Erythroblast (primary cell): Measurements from ENCODE around the gene DGKQ.

Experiments used
- DNase-seq, 2 experiments: peaks; one replicate each; lab custom pipeline; 2025; lab: John Stamatoyannopoulos, UW
- GATA1 ChIP-seq: IDR thresholded peaks from 2 replicates; pipeline ENCODE4 v1.6.1; 2011; ENCODE audit warnings: low read depth, mild to moderate bottlenecking, control low read depth, low read length, moderate library complexity
- POLR2A ChIP-seq: IDR thresholded peaks from 2 replicates; pipeline ENCODE4 v1.6.1; 2011; ENCODE audit warnings: mild to moderate bottlenecking, low read length

The DGKQ gene

GRCh38 chr4:962231-963208 is 10.8 kb downstream of the DGKQ start:
- no peak for DNase-seq
- TF ChIP-seq GATA1 (no peak), POLR2A (no peak)

GRCh38 chr4:961351-962230 is 11.8 kb downstream of the DGKQ start:
- TF ChIP-seq GATA1 (no peak), POLR2A (no peak)
- DNase-seq, result no peak

DNA sequence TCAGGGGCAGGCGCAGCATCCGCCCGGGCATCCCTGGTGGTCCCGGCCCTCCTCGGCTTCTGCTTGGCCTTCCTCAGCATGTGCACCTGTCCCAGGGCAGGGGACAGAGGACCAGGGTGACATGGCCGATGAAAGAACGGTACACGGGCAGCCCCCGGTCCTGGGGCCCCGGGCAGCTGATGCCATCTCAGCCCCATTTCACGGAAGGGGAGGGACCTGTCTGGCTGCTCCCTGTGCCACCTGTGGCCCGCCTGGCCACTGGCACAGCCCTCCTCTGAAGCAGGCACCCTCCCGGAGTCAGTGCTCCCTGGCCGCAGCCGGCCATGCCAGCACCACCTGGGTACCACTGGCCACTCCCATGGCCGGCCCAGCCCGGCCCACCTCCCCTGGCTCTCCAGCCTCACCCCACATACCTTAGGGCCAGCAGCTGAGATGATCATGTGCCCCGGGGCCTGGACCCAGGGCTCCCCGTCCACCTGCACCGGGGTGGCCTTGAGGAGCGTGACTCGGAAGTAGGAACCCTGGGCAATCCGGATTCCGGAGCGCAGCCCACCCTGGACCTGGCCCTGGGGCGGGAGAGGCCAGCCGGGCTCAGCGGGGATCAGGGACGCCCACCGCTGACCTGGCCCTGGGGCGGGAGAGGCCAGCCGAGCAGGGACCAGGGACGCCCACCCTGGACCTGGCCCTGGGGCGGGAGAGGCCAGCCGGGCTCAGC is 12.6 kb downstream of the DGKQ start:
- no peak for TF ChIP-seq POLR2A
- TF ChIP-seq GATA1, result no peak
- DNase-seq, result no peak

DNA sequence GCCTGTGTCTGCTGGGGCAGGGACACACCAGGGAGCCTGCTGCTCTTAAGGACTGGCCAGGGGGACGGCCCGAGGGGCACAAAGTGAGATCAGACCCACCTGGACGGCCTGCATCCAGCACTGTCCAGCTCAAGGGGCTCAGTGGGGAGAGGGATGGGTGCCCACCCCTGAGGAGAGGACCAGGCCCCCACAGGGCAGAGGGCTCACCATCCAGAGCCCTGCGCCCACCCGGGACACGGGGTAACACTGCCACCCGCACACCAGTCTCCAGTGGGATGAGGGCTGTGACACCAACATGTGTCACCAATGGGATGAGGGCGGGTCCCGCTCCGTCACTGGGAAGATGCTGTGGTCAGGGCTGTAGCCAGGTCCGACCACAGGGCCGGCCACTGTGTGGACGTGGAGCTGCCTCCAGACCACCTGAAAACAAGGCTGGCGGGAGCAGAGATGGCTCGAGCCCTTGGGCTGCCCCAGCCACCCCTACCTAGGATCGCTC is 13.2 kb downstream of the DGKQ start:
- no peak for DNase-seq
- TF ChIP-seq GATA1 (no peak), POLR2A (no peak)

- TF ChIP-seq POLR2A (no peak), GATA1 (no peak)
- DNase-seq, result no peak
Observed at GRCh38 chr4:959338-960139, 13.8 kb downstream of the DGKQ start.

DNA sequence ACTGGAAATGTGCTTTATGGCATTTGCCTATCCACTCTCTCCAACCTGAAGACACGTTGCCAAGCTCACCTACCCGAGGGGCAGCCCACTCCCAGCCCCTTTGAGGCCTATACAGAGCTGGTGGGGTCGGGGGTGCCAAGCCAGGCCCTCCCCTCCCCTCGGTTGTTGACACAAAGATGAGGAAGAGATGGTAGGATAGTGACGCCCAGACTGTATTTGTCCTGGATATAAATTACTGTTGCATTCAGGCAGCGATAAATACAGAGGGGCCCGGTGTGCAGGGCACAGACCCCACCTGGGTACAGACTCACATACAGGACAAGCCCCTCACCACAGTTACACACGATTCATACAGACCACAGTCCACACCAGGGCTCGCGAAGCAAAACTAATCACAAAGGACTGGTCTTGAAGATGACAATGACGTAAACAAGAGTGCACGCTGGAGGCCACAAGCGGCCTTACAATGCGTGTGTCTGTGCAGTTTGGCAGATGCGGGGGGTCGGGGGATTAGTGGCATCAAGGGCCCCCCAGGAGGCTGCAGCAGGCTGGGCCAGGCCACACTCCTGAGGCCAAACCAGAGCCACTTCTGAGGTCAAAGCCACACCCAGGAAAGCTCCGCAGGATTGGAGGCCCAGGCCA is 14.6 kb downstream of the DGKQ start:
- no peak for TF ChIP-seq POLR2A
- TF ChIP-seq GATA1, result no peak
- DNase-seq, result no peak

GRCh38 chr4:958314-958665 is 15.1 kb downstream of the DGKQ start:
- TF ChIP-seq GATA1 (no peak), POLR2A (no peak)
- no peak for DNase-seq

DNA sequence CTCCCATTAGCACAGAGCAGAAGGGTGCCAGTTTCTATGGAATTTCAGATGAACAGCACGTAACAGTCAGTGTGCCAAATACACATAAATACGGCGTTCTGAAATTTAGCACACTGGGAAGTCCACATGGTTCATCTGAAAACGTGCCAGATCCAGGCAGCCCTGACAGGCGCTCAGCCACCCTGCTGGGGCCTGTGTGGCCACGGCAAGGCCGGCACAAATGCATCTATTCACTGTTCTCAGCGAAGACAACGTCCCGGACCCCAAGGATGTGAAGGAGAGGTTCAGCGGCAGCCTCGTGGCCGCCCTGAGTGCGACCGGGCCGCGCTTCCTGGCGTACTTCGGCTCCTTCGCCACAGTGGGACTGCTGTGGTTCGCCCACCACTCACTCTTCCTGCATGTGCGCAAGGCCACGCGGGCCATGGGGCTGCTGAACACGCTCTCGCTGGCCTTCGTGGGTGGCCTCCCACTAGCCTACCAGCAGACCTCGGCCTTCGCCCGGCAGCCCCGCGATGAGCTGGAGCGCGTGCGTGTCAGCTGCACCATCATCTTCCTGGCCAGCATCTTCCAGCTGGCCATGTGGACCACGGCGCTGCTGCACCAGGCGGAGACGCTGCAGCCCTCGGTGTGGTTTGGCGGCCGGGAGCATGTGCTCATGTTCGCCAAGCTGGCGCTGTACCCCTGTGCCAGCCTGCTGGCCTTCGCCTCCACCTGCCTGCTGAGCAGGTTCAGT is 15.6 kb downstream of the DGKQ start:
- no peak for DNase-seq
- TF ChIP-seq POLR2A (no peak), GATA1 (no peak)

GRCh38 chr4:957231-957580 is 16.2 kb downstream of the DGKQ start:
- DNase-seq, result no peak

DNA sequence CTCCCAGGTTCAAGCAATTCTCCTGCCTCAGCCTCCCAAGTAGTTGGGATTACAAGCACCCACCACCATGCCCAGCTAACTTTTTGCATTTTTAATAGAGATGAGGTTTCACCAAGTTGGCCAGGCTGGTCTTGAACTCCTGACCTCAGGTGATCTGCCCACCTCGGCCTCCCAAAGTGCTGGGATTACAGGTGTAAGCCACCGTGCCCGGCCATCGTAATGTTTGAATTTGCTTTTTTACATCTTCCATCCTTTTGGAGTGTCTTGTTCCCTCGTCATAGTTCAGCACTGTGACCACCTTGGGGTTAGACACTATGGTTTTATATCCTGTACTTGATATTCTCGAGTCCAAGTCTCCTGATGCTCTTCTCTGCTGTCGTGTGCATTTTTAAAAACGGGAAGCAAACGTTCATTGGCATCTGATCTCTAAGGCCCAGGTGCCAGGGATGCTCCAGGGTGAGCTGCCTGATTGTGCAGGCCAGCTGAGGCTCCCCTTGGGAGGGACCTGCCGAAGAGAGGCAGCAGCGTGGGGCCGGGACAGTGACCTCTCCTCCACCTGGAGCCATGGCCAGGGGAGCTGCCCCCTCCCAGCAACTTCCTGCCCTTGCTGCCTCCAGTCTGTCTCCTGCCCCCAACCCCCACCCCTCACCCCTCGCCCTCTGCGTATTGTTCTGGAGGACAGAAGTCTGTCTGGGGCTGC is 16.7 kb downstream of the DGKQ start:
- no peak for DNase-seq
- TF ChIP-seq GATA1 (no peak), POLR2A (no peak)

More at GRCh38 chr4:957231-957580, 16.2 kb downstream of the DGKQ start:
- TF ChIP-seq POLR2A (no peak), GATA1 (no peak)

GRCh38 chr4:955931-956381 is 17.4 kb downstream of the DGKQ start:
- TF ChIP-seq POLR2A, result no peak
- no peak for TF ChIP-seq GATA1
- no peak for DNase-seq
